Osteocyte (in vitro differentiated cells): Measurements from ENCODE around the gene PIEZO1. TPM values are rescaled to one million over a fixed set of nuclear protein-coding genes. Genes with fewer than 3 reads are reported as not detected.

Source experiments
- DNase-seq: peaks from one replicate; pipeline ENCODE4 v3.0.0; 2021; ENCODE audit warnings: mixed read lengths; ENCODE audit not compliant: unreplicated experiment; ENCODE audit errors: extremely low spot score
- H3K27ac Mint-ChIP-seq: one replicate; pipeline ENCODE4 v1.8.0; 2021; ENCODE audit warnings: mild to moderate bottlenecking, mixed read lengths; ENCODE audit not compliant: unreplicated experiment
- H3K27me3 Mint-ChIP-seq: one replicate; pipeline ENCODE4 v1.8.0; 2021; ENCODE audit warnings: mixed read lengths; ENCODE audit not compliant: unreplicated experiment
- H3K36me3 Mint-ChIP-seq: one replicate; pipeline ENCODE4 v1.8.0; 2021; ENCODE audit warnings: mixed read lengths; ENCODE audit not compliant: unreplicated experiment
- H3K4me1 Mint-ChIP-seq: one replicate; pipeline ENCODE4 v1.8.0; 2021; ENCODE audit warnings: mixed read lengths; ENCODE audit not compliant: unreplicated experiment
- H3K4me3 Mint-ChIP-seq: one replicate; pipeline ENCODE4 v1.8.0; 2021; ENCODE audit warnings: mild to moderate bottlenecking, moderate library complexity, mixed read lengths; ENCODE audit not compliant: unreplicated experiment
- H3K9me3 Mint-ChIP-seq: one replicate; pipeline ENCODE4 v1.8.0; 2021; ENCODE audit warnings: mixed read lengths; ENCODE audit not compliant: unreplicated experiment
- total RNA-seq: library from RNA; stranded (reverse); gene quantifications from 2 replicates; pipeline ENCODE4 v1.2.1, GENCODE V29; 2021
- TF ChIP-seq, protein P1 (sequence below): fragments of 200-600 bp; sonication (generic); IDR thresholded peaks from 2 replicates; pipeline ENCODE4 v1.5.0; 2021; ENCODE audit warnings: antibody characterized with exemption, mild to moderate bottlenecking, moderate library complexity

Gene PIEZO1
- total RNA-seq, 1 donor from 2014 or later: 165 TPM

DNA sequence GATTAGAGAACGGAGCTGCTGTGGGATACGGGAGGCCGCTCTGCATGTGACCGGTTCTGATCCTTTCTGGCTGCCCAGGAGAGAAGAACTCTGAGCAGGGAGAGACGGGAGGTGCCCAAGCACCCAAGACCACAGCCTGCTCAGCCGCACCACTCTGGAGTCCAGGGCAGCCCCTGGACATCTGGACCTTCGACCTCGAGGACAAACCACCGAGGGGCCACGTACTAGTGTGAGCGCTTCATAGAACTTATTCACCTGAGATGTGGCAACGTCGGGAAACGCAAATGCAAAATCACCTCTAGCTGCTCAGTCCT, 84.7 kb downstream of the PIEZO1 start:
- no peak for DNase-seq
- H3K4me1 Mint-ChIP-seq: peaks cover 21% of the 10 kb centered on the region
- no peaks in the 10 kb centered on the region for H3K27me3 Mint-ChIP-seq
- no peak overlapping the region for H3K27ac Mint-ChIP-seq
- H3K9me3 Mint-ChIP-seq: no peaks in the 10 kb centered on the region
- no peak overlapping the region for H3K4me3 Mint-ChIP-seq
- peaks cover 4% of the 10 kb centered on the region for H3K36me3 Mint-ChIP-seq
- TF ChIP-seq, protein P1, sequence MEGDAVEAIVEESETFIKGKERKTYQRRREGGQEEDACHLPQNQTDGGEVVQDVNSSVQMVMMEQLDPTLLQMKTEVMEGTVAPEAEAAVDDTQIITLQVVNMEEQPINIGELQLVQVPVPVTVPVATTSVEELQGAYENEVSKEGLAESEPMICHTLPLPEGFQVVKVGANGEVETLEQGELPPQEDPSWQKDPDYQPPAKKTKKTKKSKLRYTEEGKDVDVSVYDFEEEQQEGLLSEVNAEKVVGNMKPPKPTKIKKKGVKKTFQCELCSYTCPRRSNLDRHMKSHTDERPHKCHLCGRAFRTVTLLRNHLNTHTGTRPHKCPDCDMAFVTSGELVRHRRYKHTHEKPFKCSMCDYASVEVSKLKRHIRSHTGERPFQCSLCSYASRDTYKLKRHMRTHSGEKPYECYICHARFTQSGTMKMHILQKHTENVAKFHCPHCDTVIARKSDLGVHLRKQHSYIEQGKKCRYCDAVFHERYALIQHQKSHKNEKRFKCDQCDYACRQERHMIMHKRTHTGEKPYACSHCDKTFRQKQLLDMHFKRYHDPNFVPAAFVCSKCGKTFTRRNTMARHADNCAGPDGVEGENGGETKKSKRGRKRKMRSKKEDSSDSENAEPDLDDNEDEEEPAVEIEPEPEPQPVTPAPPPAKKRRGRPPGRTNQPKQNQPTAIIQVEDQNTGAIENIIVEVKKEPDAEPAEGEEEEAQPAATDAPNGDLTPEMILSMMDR: no peak

- H3K4me3 Mint-ChIP-seq: no peak overlapping the region
- H3K4me1 Mint-ChIP-seq: peaks cover 15% of the 10 kb centered on the region
- H3K27me3 Mint-ChIP-seq: no peaks in the 10 kb centered on the region
- H3K9me3 Mint-ChIP-seq: no peaks in the 10 kb centered on the region
- peaks cover 4% of the 10 kb centered on the region for H3K36me3 Mint-ChIP-seq
- TF ChIP-seq, protein P1: no peak
- H3K27ac Mint-ChIP-seq: no peak overlapping the region
- DNase-seq: no peak
These were observed 85.8 kb downstream of the PIEZO1 start for GRCh38 chr16:88699180-88699579.

DNA sequence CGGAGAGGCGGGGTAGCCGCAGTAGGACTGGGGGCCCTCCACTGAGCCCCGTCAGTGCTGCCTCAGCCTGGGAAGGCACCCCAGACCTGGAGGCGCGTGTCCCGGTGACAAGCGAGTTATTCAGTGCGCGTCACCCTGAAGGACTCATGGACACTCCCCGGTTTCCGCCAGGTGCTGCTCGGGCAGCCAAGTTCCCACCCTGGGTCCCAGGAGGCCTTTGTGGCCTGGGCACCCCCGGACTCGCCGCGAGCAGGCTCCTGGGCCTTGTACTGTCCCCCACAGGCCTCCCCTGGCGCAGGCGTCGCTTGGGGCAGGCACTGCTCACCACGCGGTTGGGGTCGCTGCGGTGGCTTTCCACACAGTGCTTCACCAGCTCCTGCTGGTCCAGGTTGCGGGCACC, 86.4 kb downstream of the PIEZO1 start:
- H3K4me3 Mint-ChIP-seq: no peak overlapping the region
- peaks cover 4% of the 10 kb centered on the region for H3K36me3 Mint-ChIP-seq
- H3K9me3 Mint-ChIP-seq: no peaks in the 10 kb centered on the region
- no peak for DNase-seq
- no peak overlapping the region for H3K27ac Mint-ChIP-seq
- no peaks in the 10 kb centered on the region for H3K27me3 Mint-ChIP-seq
- H3K4me1 Mint-ChIP-seq: peaks cover 11% of the 10 kb centered on the region
- TF ChIP-seq, protein P1: no peak

DNA sequence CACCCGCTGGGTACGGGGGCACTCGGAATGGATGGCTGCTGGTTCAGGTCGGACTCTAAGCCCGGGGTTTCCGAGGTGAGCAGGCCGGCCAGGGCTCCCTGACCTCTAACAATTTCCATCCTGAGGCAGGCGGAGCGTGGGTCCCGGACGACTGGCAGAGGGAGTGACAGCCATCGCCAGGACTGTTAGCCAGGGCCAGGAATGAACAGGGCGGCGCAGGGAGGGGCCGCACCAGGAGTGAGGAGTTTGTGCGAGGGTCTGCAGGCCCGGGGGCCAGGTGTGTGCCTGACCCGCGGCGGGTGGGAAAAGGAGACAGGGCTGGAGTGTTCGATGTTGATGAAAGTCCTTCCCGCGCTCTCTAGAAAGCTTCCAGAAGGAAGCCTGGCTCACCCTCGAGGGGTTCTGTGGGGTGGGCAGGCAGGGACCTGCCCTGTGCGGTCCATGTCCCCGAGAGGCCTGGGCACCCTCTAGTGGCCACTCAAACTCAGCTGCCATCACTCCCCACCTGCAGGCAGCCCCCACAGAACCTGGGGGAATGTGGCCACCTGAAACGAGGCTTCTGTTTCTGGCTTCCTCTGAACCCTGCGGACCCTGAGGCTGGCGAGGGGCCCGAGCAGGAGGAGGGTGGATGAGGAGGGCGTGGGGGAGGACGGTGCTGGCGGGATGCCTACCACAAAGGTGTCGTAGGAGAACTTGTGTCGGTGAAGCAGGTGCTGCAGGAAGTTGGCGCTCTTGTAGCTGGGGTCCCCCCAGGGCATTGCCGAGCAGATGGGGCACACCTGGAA, 87.0 kb downstream of the PIEZO1 start:
- TF ChIP-seq, protein P1: peak; percentile 29
- DNase-seq: no peak
- no peaks in the 10 kb centered on the region for H3K27me3 Mint-ChIP-seq
- H3K4me1 Mint-ChIP-seq: peaks cover 9% of the 10 kb centered on the region
- no peak overlapping the region for H3K27ac Mint-ChIP-seq
- H3K9me3 Mint-ChIP-seq: no peaks in the 10 kb centered on the region
- H3K36me3 Mint-ChIP-seq: peaks cover 4% of the 10 kb centered on the region
- no peak overlapping the region for H3K4me3 Mint-ChIP-seq

DNA sequence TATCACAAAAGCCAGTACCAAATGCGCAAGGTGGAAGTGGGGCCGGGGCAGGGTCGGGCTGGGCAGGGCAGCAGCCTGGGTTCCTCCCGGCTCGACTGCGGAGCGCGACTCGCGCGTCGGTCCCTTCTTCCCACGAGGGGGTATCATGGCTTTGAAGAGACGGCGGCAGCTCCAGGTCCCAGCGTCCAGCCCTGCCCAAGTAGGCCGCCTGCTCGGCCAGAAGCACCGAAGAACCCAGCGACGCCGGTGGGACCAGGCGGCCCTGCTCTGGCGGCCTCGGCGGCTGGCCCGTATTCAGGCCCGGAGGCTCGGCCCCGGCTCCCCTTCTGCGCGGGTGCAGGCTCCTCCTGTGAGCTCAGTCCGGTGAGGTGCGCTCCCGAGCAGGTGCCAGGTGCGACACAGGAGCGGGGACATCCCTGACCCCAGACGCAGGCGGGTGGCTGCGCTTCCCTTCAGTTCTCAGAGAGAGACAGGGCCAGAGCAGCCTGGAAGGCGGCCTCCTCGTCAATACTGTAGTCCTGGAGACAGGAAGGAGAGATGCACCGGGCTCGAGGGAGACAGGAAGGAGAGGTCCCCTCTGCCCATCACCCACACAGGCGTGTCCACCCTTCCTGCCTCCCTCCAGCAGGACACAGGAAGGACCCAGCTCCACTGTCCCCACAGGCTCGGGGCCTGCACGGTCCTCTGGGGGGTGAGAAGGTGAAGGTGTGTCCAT, 87.7 kb downstream of the PIEZO1 start:
- Mint-ChIP-seq H3K4me1 (peaks cover 7% of the 10 kb centered on the region), H3K9me3 (no peaks in the 10 kb centered on the region), H3K36me3 (peaks cover 4% of the 10 kb centered on the region), H3K4me3 (no peak overlapping the region), H3K27ac (no peak overlapping the region), H3K27me3 (no peaks in the 10 kb centered on the region)
- TF ChIP-seq, protein P1: no peak
- no peak for DNase-seq
